Panc1 (cell line): ENCODE measurements around the gene AK2. TPM values are rescaled to one million over a fixed set of nuclear protein-coding genes. Genes with fewer than 3 reads are reported as not detected.

Experiments
- ATAC-seq: fragments of 200-7000 bp; cut with Tn5 transposase; 2 replicates; pipeline ENCODE4 v1.9.1; 2020; ENCODE audit warnings: mild to moderate bottlenecking, moderate library complexity
- BruUV-seq: library from RNA; stranded (reverse); fragments of 400-500 nt; replicated peaks from 2 replicates; lab custom pipeline; 2021; lab: Mats Ljungman, UMichigan
- CTCF ChIA-PET: fragments of 300-600 bp; sonication (Branson Sonifier 250); formaldehyde crosslinking; loops from one replicate; lab custom pipeline; 2022; ENCODE audit warnings: antibody characterized with exemption; lab: Charles Lee
- POLR2A ChIA-PET: fragments of 300-600 bp; sonication (Branson Sonifier 250); formaldehyde crosslinking; loops from one replicate; lab custom pipeline; 2022; ENCODE audit warnings: antibody characterized with exemption; lab: Charles Lee
- DNase-seq: peaks from one replicate; pipeline ENCODE4 v3.0.0-alpha.2; 2010; ENCODE audit warnings: low read depth, low spot score
- H3K27ac ChIP-seq: 2 replicates; pipeline ENCODE4 v1.5.1; 2011; ENCODE audit warnings: mild to moderate bottlenecking, low read length, inconsistent platforms
- H3K27me3 ChIP-seq: fragments of 200-500 bp; sonication (Bioruptor generic); 2 replicates; pipeline ENCODE4 v1.6.0; 2014; ENCODE audit warnings: low read length, inconsistent platforms; ENCODE audit not compliant: control insufficient read depth, insufficient read depth
- H3K36me3 ChIP-seq: fragments of 200-500 bp; sonication (Bioruptor generic); 2 replicates; pipeline ENCODE4 v1.5.1; 2014; ENCODE audit warnings: inconsistent platforms, mild to moderate bottlenecking, low read length, moderate library complexity; ENCODE audit not compliant: control insufficient read depth, insufficient read depth
- H3K4me1 ChIP-seq: 2 replicates; pipeline ENCODE4 v1.5.1; 2011; ENCODE audit warnings: inconsistent platforms, mild to moderate bottlenecking, low read length, moderate library complexity; ENCODE audit not compliant: control insufficient read depth, insufficient read depth
- H3K4me3 ChIP-seq, 2 experiments: 2 replicates each; pipeline ENCODE4 v1.5.1; 2011 to 2012; ENCODE audit warnings: low read depth in 2 of 2, low read length in 2 of 2, mild to moderate bottlenecking in 2 of 2, inconsistent platforms in 1 of 2, moderate library complexity in 1 of 2
- H3K9me3 ChIP-seq: fragments of 200-500 bp; sonication (Bioruptor generic); 2 replicates; pipeline ENCODE4 v1.5.1; 2014; ENCODE audit warnings: low read depth, mild to moderate bottlenecking, inconsistent platforms, low read length, moderate library complexity; ENCODE audit not compliant: control insufficient read depth, insufficient read depth
- POLR2AphosphoS5 ChIP-seq: IDR thresholded peaks from 2 replicates; pipeline ENCODE4 v1.6.1; 2012; ENCODE audit warnings: mild to moderate bottlenecking, low read depth, low read length, moderate library complexity
- REST ChIP-seq, 2 experiments: IDR thresholded peaks; 2 replicates each; pipeline ENCODE4 v1.6.1; 2011 to 2012; ENCODE audit warnings: low read depth in 2 of 2, control low read depth in 1 of 2, low read length in 1 of 2, mild to moderate bottlenecking in 1 of 2, moderate library complexity in 1 of 2; ENCODE audit not compliant: insufficient read depth in 1 of 2
- SIN3A ChIP-seq: IDR thresholded peaks from 2 replicates; pipeline ENCODE4 v1.6.1; 2012; ENCODE audit warnings: low read depth, mild to moderate bottlenecking, low read length, moderate library complexity, borderline replicate concordance; ENCODE audit not compliant: insufficient read depth
- TCF7L2 ChIP-seq: IDR thresholded peaks from 2 replicates; pipeline ENCODE4 v1.6.1; 2011; ENCODE audit warnings: mild to moderate bottlenecking, low read depth, low read length, inconsistent platforms
- in situ Hi-C: cut with HindIII; loops from 2 replicates; pipeline ENCODE4 v1.10.0; 2016; ENCODE audit warnings: low sequenced_read_pairs, low pct_unique_long_range_greater_than_20kb
- intact Hi-C: fragments of 100-400 bp; cut with micrococcal nuclease; formaldehyde crosslinking; loops from one replicate; pipeline ENCODE4 v1.10.0; 2022; ENCODE audit not compliant: unreplicated experiment
- total RNA-seq: library from RNA; stranded (reverse); gene quantifications from one replicate; pipeline ENCODE4 v1.2.1, GENCODE V29; 2021; ENCODE audit not compliant: unreplicated experiment
- TF ChIP-seq, protein P1 (sequence below): fragments of 450-650 bp; IDR thresholded peaks from 2 replicates; pipeline ENCODE4 v1.5.1; 2017; ENCODE audit warnings: mild to moderate bottlenecking

AK2 gene
- total RNA-seq, 1 experiment from 2014 or later, result 213 TPM

GRCh38 chr1:33005838-33006421 lies 30.8 kb downstream of the AK2 start:
- POLR2A ChIA-PET, result no interaction called here
- CTCF ChIA-PET, result interaction anchor here (1.0 to 1.6 kb wide), 2 partner anchors 80 to 130 kb away, joined by 3 to 4 read pairs; no protein-coding TSS in a partner anchor
- Histone ChIP-seq H3K9me3 (no peaks in the 10 kb centered on the region), H3K27me3 (no peaks in the 10 kb centered on the region), H3K27ac (no peak overlapping the region), H3K36me3 (peaks cover 7% of the 10 kb centered on the region), H3K4me1 (peaks cover 3% of the 10 kb centered on the region), H3K4me3 (no peak overlapping the region)
- DNase-seq (no peak), ATAC-seq (no peak)
- no TSS peak for BruUV-seq
- in situ Hi-C loops, result no loop called here
- intact Hi-C loops, result loop anchor here (5.0 kb wide), 1 partner anchor 74 kb away; no protein-coding TSS in a partner anchor
- TF ChIP-seq SIN3A (no peak), REST (IDR thresholded peaks at IDR 0.05; ENCODE audit: insufficient read depth in 1 of 2, low read depth in 2 of 2, low read length in 1 of 2) (no peak), POLR2AphosphoS5 (no peak), TCF7L2 (no peak)
- TF ChIP-seq, protein P1, sequence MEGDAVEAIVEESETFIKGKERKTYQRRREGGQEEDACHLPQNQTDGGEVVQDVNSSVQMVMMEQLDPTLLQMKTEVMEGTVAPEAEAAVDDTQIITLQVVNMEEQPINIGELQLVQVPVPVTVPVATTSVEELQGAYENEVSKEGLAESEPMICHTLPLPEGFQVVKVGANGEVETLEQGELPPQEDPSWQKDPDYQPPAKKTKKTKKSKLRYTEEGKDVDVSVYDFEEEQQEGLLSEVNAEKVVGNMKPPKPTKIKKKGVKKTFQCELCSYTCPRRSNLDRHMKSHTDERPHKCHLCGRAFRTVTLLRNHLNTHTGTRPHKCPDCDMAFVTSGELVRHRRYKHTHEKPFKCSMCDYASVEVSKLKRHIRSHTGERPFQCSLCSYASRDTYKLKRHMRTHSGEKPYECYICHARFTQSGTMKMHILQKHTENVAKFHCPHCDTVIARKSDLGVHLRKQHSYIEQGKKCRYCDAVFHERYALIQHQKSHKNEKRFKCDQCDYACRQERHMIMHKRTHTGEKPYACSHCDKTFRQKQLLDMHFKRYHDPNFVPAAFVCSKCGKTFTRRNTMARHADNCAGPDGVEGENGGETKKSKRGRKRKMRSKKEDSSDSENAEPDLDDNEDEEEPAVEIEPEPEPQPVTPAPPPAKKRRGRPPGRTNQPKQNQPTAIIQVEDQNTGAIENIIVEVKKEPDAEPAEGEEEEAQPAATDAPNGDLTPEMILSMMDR, result no peak

- CTCF ChIA-PET, result interaction anchor here (1.6 kb wide), 1 partner anchor 81 kb away, joined by 4 read pairs; no protein-coding TSS in a partner anchor
- Histone ChIP-seq H3K4me3 (no peak overlapping the region), H3K4me1 (peaks cover 3% of the 10 kb centered on the region), H3K36me3 (0 out of 2 replicates have a peak, but pooled peaks cover 3% of the 10 kb centered on the region), H3K9me3 (no peaks in the 10 kb centered on the region), H3K27me3 (no peaks in the 10 kb centered on the region), H3K27ac (no peak overlapping the region)
- POLR2A ChIA-PET, result no interaction called here
- TF ChIP-seq, protein P1, result no peak
- TF ChIP-seq REST (IDR thresholded peaks at IDR 0.05; ENCODE audit: insufficient read depth in 1 of 2, low read depth in 2 of 2, low read length in 1 of 2) (no peak), SIN3A (no peak), POLR2AphosphoS5 (no peak), TCF7L2 (no peak)
- BruUV-seq, result no TSS peak
- in situ Hi-C loops (no loop called here), intact Hi-C loops (loop anchor here (5.0 kb wide), 1 partner anchor 73 kb away; no protein-coding TSS in a partner anchor)
- ATAC-seq, result no peak
- no peak for DNase-seq
These were observed 31.4 kb downstream of the AK2 start for GRCh38 chr1:33005117-33005837.
